LNCAP (cell line): ENCODE measurements around the gene GCN1.

Source experiments
- CTCF ChIP-seq: fragments of 450-650 bp; IDR thresholded peaks from 2 replicates; pipeline ENCODE4 v1.5.1; 2017; ENCODE audit warnings: mild to moderate bottlenecking

GCN1 gene

GRCh38 chr12:120085920-120086645 lies 108.4 kb downstream of the GCN1 start:
- TF ChIP-seq CTCF: no peak

GRCh38 chr12:120081641-120082040 lies 112.9 kb downstream of the GCN1 start:
- TF ChIP-seq CTCF: no peak

- TF ChIP-seq CTCF: no peak
Observed at GRCh38 chr12:120079411-120080400, 114.8 kb downstream of the GCN1 start.

- TF ChIP-seq CTCF: no peak
Observed at GRCh38 chr12:120078868-120079267, 115.6 kb downstream of the GCN1 start.

- no peak for TF ChIP-seq CTCF
Observed at GRCh38 chr12:120077260-120077659, 117.3 kb downstream of the GCN1 start.
